Stimulated activated CD8-positive, alpha-beta memory T cell treated with anti-CD3 and anti-CD28 coated beads, Interleukin-15, amount 100 ng/mL, for 48 hours (primary cell): ENCODE results near the gene INTS15.

ENCODE experiments used
- DNase-seq, 2 donors: peaks; one replicate each; pipeline ENCODE4 v3.0.0-alpha.2; 2020; ENCODE audit warnings: low read depth in 2 of 2

Gene INTS15

GRCh38 chr7:6656413-6656812, 66.6 kb downstream of the INTS15 start:
- DNase-seq: no peak
